Cardiac muscle cell (in vitro differentiated cells and primary cell): ENCODE results near the gene GAL3ST3. TPM values are rescaled to one million over a fixed set of nuclear protein-coding genes. Genes with fewer than 3 reads are reported as not detected.
A peak's percentile ranks its signal among the peaks of the same experiment; 100 is the strongest.

Source experiments
- DNase-seq, 2 donors: peaks; one replicate each; pipeline versions ENCODE4 v3.0.0 to v3.0.0-alpha.2; 2010 to 2017; ENCODE audit warnings: low read depth in 1 of 2, low spot score in 1 of 2
- H3K27ac ChIP-seq: fragments of 200-600 bp; sonication (generic); 2 replicates; pipeline ENCODE4 v1.5.1; 2016
- H3K27me3 ChIP-seq: fragments of 200-600 bp; sonication (generic); 2 replicates; pipeline ENCODE4 v1.6.0; 2016; ENCODE audit warnings: control low read depth
- H3K36me3 ChIP-seq: fragments of 200-600 bp; sonication (generic); 2 replicates; pipeline ENCODE4 v1.5.1; 2016; ENCODE audit warnings: control low read depth
- H3K4me1 ChIP-seq: fragments of 200-600 bp; sonication (generic); 2 replicates; pipeline ENCODE4 v1.8.1; 2017; ENCODE audit warnings: low read depth, mild to moderate bottlenecking, mixed run types
- H3K4me3 ChIP-seq: fragments of 200-600 bp; sonication (generic); 2 replicates; pipeline ENCODE4 v1.5.1; 2016; ENCODE audit warnings: mild to moderate bottlenecking
- H3K9me3 ChIP-seq: fragments of 200-600 bp; sonication (generic); 2 replicates; pipeline ENCODE4 v1.5.1; 2017; ENCODE audit warnings: low read depth, mild to moderate bottlenecking, control low read depth
- CTCF ChIP-seq: IDR thresholded peaks from 2 replicates; pipeline ENCODE4 v1.5.1; 2012; ENCODE audit warnings: low read depth, mild to moderate bottlenecking, low read length
- polyA plus RNA-seq: library from polyadenylated mRNA; unstranded; fragments of >200 nt; fragmentation: Nextera tagmentation; extraction: Ambion mirVana; gene quantifications from 2 replicates; pipeline ENCODE4 v1.2.1, GENCODE V29; 2016
- total RNA-seq: library from RNA; depleted of rRNA; stranded (reverse); fragments of >200 nt; gene quantifications from 2 replicates; pipeline ENCODE4 v1.2.3, GENCODE V29; 2016

Gene GAL3ST3
- total and polyA plus RNA-seq, 2 experiments from 2014 or later: 22.3 to 25.5 TPM

GRCh38 chr11:66068154-66068821 is 19.3 kb upstream of the GAL3ST3 start:
- Histone ChIP-seq H3K27ac (peak overlapping the region; percentile 94), H3K4me3 (no peak overlapping the region), H3K4me1 (peaks cover 24% of the 10 kb centered on the region), H3K9me3 (no peaks in the 10 kb centered on the region), H3K27me3 (no peaks in the 10 kb centered on the region), H3K36me3 (peaks cover 42% of the 10 kb centered on the region)
- DNase-seq: peak; percentile 81 to 85
- peak; percentile 90 for TF ChIP-seq CTCF

GRCh38 chr11:66067640-66068039 is 18.7 kb upstream of the GAL3ST3 start:
- no peak for TF ChIP-seq CTCF
- Histone ChIP-seq H3K36me3 (peaks cover 49% of the 10 kb centered on the region), H3K27me3 (no peaks in the 10 kb centered on the region), H3K4me1 (peaks cover 24% of the 10 kb centered on the region), H3K9me3 (no peaks in the 10 kb centered on the region), H3K27ac (peak overlapping the region; percentile 94), H3K4me3 (no peak overlapping the region)
- DNase-seq: no peak

GRCh38 chr11:66066751-66067150 is 17.8 kb upstream of the GAL3ST3 start:
- H3K36me3 ChIP-seq: peaks cover 55% of the 10 kb centered on the region
- DNase-seq: no peak
- no peaks in the 10 kb centered on the region for H3K27me3 ChIP-seq
- H3K9me3 ChIP-seq: no peaks in the 10 kb centered on the region
- TF ChIP-seq CTCF: no peak
- peak overlapping the region; percentile 94 for H3K27ac ChIP-seq
- peaks cover 22% of the 10 kb centered on the region for H3K4me1 ChIP-seq
- no peak overlapping the region for H3K4me3 ChIP-seq

- DNase-seq: no peak
- H3K4me3 ChIP-seq: no peak overlapping the region
- no peaks in the 10 kb centered on the region for H3K27me3 ChIP-seq
- no peak for TF ChIP-seq CTCF
- no peak overlapping the region for H3K27ac ChIP-seq
- no peaks in the 10 kb centered on the region for H3K9me3 ChIP-seq
- H3K4me1 ChIP-seq: peaks cover 13% of the 10 kb centered on the region
- peaks cover 72% of the 10 kb centered on the region for H3K36me3 ChIP-seq
These were observed 15.6 kb upstream of the GAL3ST3 start for GRCh38 chr11:66064571-66064970.

GRCh38 chr11:66063900-66064299 is 14.9 kb upstream of the GAL3ST3 start:
- H3K36me3 ChIP-seq: peaks cover 77% of the 10 kb centered on the region

More at GRCh38 chr11:66063900-66064299, 14.9 kb upstream of the GAL3ST3 start:
- H3K4me1 ChIP-seq: peaks cover 6% of the 10 kb centered on the region
- H3K4me3 ChIP-seq: no peak overlapping the region
- no peaks in the 10 kb centered on the region for H3K9me3 ChIP-seq
- no peak for DNase-seq
- H3K27ac ChIP-seq: no peak overlapping the region
- no peaks in the 10 kb centered on the region for H3K27me3 ChIP-seq
- no peak for TF ChIP-seq CTCF
